Ishikawa (cell line): ENCODE measurements around the gene SSTR1.

Experiments used
- CEBPB ChIP-seq: IDR thresholded peaks from 2 replicates; pipeline ENCODE4 v1.6.1; 2012
- CREB1 ChIP-seq: IDR thresholded peaks from 2 replicates; pipeline ENCODE4 v1.6.1; 2012; ENCODE audit warnings: low read depth
- EGR1 ChIP-seq: IDR thresholded peaks from 2 replicates; pipeline ENCODE4 v1.6.1; 2012
- EP300 ChIP-seq: IDR thresholded peaks from 2 replicates; pipeline ENCODE4 v1.6.1; 2012; ENCODE audit warnings: borderline replicate concordance
- FOXM1 ChIP-seq: IDR thresholded peaks from 2 replicates; pipeline ENCODE4 v1.6.1; 2012; ENCODE audit warnings: low read depth, borderline replicate concordance
- NFIC ChIP-seq: IDR thresholded peaks from 2 replicates; pipeline ENCODE4 v1.6.1; 2012
- RAD21 ChIP-seq: IDR thresholded peaks from 2 replicates; pipeline ENCODE4 v1.6.1; 2012; ENCODE audit warnings: low read depth
- TAF1 ChIP-seq: IDR thresholded peaks from 2 replicates; pipeline ENCODE4 v1.6.1; 2012; ENCODE audit warnings: low read depth, mild to moderate bottlenecking
- TCF12 ChIP-seq: IDR thresholded peaks from 2 replicates; pipeline ENCODE4 v1.6.1; 2012; ENCODE audit warnings: low read depth
- YY1 ChIP-seq: IDR thresholded peaks from 2 replicates; pipeline ENCODE4 v1.6.1; 2012; ENCODE audit warnings: low read depth
- ZBTB7A ChIP-seq: IDR thresholded peaks from 2 replicates; pipeline ENCODE4 v1.6.1; 2012; ENCODE audit warnings: low read depth
- TF ChIP-seq, protein P1 (sequence below): IDR thresholded peaks from 2 replicates; pipeline ENCODE4 v1.6.1; 2012; ENCODE audit warnings: low read depth, mild to moderate bottlenecking
- TF ChIP-seq, protein P2 (sequence below): IDR thresholded peaks from 2 replicates; pipeline ENCODE4 v1.6.1; 2012
- TF ChIP-seq, protein P3 (sequence below): IDR thresholded peaks from 2 replicates; pipeline ENCODE4 v1.6.1; 2012

DNA sequence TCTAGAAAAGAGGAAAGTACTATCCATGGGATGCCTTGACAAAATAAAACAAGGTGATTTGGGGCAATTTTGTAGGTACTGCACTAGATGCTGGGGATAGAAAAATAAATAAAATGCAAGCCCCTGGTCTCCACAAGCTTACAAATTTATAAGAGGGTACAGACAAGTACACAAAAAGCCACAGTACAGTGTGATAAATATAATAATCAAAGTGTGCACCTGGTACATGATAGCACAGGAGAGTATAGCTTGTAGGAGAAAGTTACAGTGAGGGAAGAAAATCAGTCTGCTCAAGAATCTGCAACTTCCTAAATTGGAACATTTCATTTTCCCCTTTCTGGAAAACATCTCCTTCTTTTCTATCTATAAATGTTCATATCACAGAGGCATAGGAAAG is 3.0 kb upstream of the SSTR1 start:
- TF ChIP-seq EP300, result no peak
- no peak for TF ChIP-seq EGR1
- TF ChIP-seq, protein P1, sequence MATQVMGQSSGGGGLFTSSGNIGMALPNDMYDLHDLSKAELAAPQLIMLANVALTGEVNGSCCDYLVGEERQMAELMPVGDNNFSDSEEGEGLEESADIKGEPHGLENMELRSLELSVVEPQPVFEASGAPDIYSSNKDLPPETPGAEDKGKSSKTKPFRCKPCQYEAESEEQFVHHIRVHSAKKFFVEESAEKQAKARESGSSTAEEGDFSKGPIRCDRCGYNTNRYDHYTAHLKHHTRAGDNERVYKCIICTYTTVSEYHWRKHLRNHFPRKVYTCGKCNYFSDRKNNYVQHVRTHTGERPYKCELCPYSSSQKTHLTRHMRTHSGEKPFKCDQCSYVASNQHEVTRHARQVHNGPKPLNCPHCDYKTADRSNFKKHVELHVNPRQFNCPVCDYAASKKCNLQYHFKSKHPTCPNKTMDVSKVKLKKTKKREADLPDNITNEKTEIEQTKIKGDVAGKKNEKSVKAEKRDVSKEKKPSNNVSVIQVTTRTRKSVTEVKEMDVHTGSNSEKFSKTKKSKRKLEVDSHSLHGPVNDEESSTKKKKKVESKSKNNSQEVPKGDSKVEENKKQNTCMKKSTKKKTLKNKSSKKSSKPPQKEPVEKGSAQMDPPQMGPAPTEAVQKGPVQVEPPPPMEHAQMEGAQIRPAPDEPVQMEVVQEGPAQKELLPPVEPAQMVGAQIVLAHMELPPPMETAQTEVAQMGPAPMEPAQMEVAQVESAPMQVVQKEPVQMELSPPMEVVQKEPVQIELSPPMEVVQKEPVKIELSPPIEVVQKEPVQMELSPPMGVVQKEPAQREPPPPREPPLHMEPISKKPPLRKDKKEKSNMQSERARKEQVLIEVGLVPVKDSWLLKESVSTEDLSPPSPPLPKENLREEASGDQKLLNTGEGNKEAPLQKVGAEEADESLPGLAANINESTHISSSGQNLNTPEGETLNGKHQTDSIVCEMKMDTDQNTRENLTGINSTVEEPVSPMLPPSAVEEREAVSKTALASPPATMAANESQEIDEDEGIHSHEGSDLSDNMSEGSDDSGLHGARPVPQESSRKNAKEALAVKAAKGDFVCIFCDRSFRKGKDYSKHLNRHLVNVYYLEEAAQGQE, result no peak
- no peak for TF ChIP-seq RAD21
- no peak for TF ChIP-seq TAF1
- TF ChIP-seq ZBTB7A, result no peak
- TF ChIP-seq YY1, result no peak
- TF ChIP-seq, protein P2, sequence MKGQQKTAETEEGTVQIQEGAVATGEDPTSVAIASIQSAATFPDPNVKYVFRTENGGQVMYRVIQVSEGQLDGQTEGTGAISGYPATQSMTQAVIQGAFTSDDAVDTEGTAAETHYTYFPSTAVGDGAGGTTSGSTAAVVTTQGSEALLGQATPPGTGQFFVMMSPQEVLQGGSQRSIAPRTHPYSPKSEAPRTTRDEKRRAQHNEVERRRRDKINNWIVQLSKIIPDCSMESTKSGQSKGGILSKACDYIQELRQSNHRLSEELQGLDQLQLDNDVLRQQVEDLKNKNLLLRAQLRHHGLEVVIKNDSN, result no peak
- no peak for TF ChIP-seq FOXM1
- TF ChIP-seq TCF12, result no peak
- no peak for TF ChIP-seq NFIC
- TF ChIP-seq, protein P3, sequence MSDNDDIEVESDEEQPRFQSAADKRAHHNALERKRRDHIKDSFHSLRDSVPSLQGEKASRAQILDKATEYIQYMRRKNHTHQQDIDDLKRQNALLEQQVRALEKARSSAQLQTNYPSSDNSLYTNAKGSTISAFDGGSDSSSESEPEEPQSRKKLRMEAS, result no peak
- TF ChIP-seq CREB1, result no peak
- no peak for TF ChIP-seq CEBPB
